Measurements from ENCODE around the gene ERBB2. TPM values are rescaled to one million over a fixed set of nuclear protein-coding genes. Genes with fewer than 3 reads are reported as not detected.

The ERBB2 gene
- total and polyA plus RNA-seq, 9 of the 15 experiments (the other 6 are each of a cell fraction or from before 2014, with no cell fraction given), result 0.74 to 5.6 (median 3.3) TPM

GRCh38 chr17:39738983-39739884, 39.4 kb downstream of the ERBB2 start:
- H3K9me3 ChIP-seq (replicated peaks; ENCODE audit: control insufficient read depth, insufficient read depth, low read depth, low read length), result no peaks in the 10 kb centered on the region
- H3K27me3 ChIP-seq (ENCODE audit: control insufficient read depth in 2 of 2, insufficient read depth in 2 of 2, low read length in 2 of 2), result no peaks in the 10 kb centered on the region
- POLR2A ChIA-PET, result interaction anchor here (0.6 to 1.2 kb wide), 6 partner anchors 10 to 222 kb away, joined by 3 to 5 read pairs (median 3); partner anchors contain the start of gene MIEN1
- H4K20me1 ChIP-seq (replicated peaks; ENCODE audit: control insufficient read depth, insufficient read depth, low read length), result no peaks in the 10 kb centered on the region
- ATAC-seq (peak; percentile 20; the same call in 2 of the 3 replicates), FAIRE-seq (peak; percentile 15), DNase-seq (ENCODE audit: extremely low read depth in 1 of 4, low spot score in 3 of 4) (peak; percentile 33 to 73 (median 62))
- no peak overlapping the region for H3K27ac ChIP-seq (ENCODE audit: extremely low read depth, low read depth, low read length)
- BruUV-seq (replicated peaks), result no TSS peak
- peak overlapping the region; percentile 44 for H3K4me3 ChIP-seq
- no peaks in the 10 kb centered on the region for H3K9me1 ChIP-seq (ENCODE audit: control insufficient read depth, insufficient read depth, low read length)
- intact Hi-C loops (cut with micrococcal nuclease), result no loop called here
- in situ Hi-C loops (cut with MboI), result no loop called here
- peak overlapping the region; percentile 74 for H2AFZ ChIP-seq (ENCODE audit: low read depth, low read length)
- no peaks in the 10 kb centered on the region for H3K79me2 ChIP-seq (ENCODE audit: control insufficient read depth, insufficient read depth, low read length)
- peak overlapping the region; percentile 69 for H3K4me2 ChIP-seq (ENCODE audit: insufficient read depth, low read length)
- H3K36me3 ChIP-seq (ENCODE audit: control insufficient read depth, insufficient read depth, low read length), result no peaks in the 10 kb centered on the region
- CTCF ChIA-PET (ENCODE audit: low intra/inter-chr PET ratio), result no interaction called here
- TF ChIP-seq ELK1 (CRISPR knock-in tag; IDR thresholded peaks at IDR 0.05) (no peak), FOXK2 (conservative IDR thresholded peaks at IDR 0.05 in 1 of 2, IDR thresholded peaks at IDR 0.05 in 1 of 2; ENCODE audit: low read depth in 2 of 2) (peak; percentile 61; a peak in 2 of 4 replicates), NR2C2 (CRISPR knock-in tag; IDR thresholded peaks at IDR 0.05) (no peak), NR2C2 (tag; IDR thresholded peaks at IDR 0.05) (no peak), ZBTB49 (CRISPR knock-in tag; IDR thresholded peaks at IDR 0.05; ENCODE audit: borderline replicate concordance) (no peak), MAFF (IDR thresholded peaks at IDR 0.05; ENCODE audit: low read length) (no peak), IRF1 (CRISPR knock-in tag; IDR thresholded peaks at IDR 0.05; ENCODE audit: borderline replicate concordance) (no peak), ZBTB33 (CRISPR knock-in tag; IDR thresholded peaks at IDR 0.05) (peak; percentile 61; the same call in 1 of the 2 replicates)
- WGBS (ENCODE audit: insufficient coverage, low coverage, missing lambda C conversion rate), result 29% methylated on average over 24 of the region's 32 CpGs
- peak overlapping the region in 1 of 2 experiments; percentile 81; a peak in 1 of 4 replicates for H3K9ac ChIP-seq (ENCODE audit: insufficient read depth in 1 of 2, low read depth in 2 of 2, low read length in 2 of 2)
- peaks cover 20 to 49% of the 10 kb centered on the region in 2 experiments for H3K4me1 ChIP-seq (replicated peaks in 1 of 2; ENCODE audit: control insufficient read depth in 2 of 2, insufficient read depth in 2 of 2, low read length in 2 of 2)
